Spleen (tissue), 11 donors: ENCODE measurements around the gene CABLES1. TPM values are rescaled to one million over a fixed set of nuclear protein-coding genes. Genes with fewer than 3 reads are reported as not detected.

Experiments
- DNase-seq: peaks from one replicate; pipeline ENCODE4 v3.0.0-alpha.2; 2020
- H3K27ac ChIP-seq, 8 donors: fragments of 200-600 bp; sonication (generic) in 7 of 8; 1 replicate in 4 of 8; 2 replicates in 4 of 8; pipeline versions ENCODE4 v1.5.0 to v1.8.0; 2016 to 2021; ENCODE audit warnings: inconsistent platforms in 4 of 8, mild to moderate bottlenecking in 4 of 8, moderate library complexity in 1 of 8
- H3K27me3 ChIP-seq, 7 donors: fragments of 200-600 bp; sonication (generic) in 6 of 7; replicated peaks in 1 of 7; 1 replicate in 4 of 7; 2 replicates in 3 of 7; pipeline versions ENCODE4 v1.5.0 to v1.8.0; 2016 to 2021; ENCODE audit warnings: inconsistent platforms in 3 of 7, mild to moderate bottlenecking in 1 of 7
- H3K36me3 ChIP-seq, 6 donors: fragments of 200-600 bp; sonication (generic) in 5 of 6; 1 replicate in 4 of 6; 2 replicates in 2 of 6; pipeline versions ENCODE4 v1.5.0 to v1.8.0; 2016 to 2021; ENCODE audit warnings: inconsistent platforms in 2 of 6
- H3K4me1 ChIP-seq, 6 donors: fragments of 200-600 bp; sonication (generic) in 5 of 6; 1 replicate in 3 of 6; 2 replicates in 3 of 6; pipeline versions ENCODE4 v1.5.0 to v1.8.0; 2016 to 2021; ENCODE audit warnings: inconsistent platforms in 3 of 6
- H3K4me3 ChIP-seq, 8 donors: fragments of 200-600 bp; sonication (generic) in 7 of 8; 1 replicate in 4 of 8; 2 replicates in 4 of 8; pipeline versions ENCODE4 v1.5.0 to v1.8.0; 2016 to 2021; ENCODE audit warnings: inconsistent platforms in 4 of 8, mild to moderate bottlenecking in 4 of 8, moderate library complexity in 2 of 8
- H3K9me3 ChIP-seq, 8 donors: fragments of 200-600 bp; sonication (generic) in 7 of 8; 1 replicate in 4 of 8; 2 replicates in 4 of 8; pipeline versions ENCODE4 v1.5.0 to v1.8.0; 2016 to 2021; ENCODE audit warnings: inconsistent platforms in 4 of 8
- POLR2A ChIP-seq, 3 donors: fragments of 450-650 bp; IDR thresholded peaks; one replicate each; pipeline ENCODE4 v1.5.1; 2017; ENCODE audit warnings: antibody characterized with exemption in 3 of 3, mild to moderate bottlenecking in 1 of 3
- POLR2AphosphoS5 ChIP-seq, 3 donors: sonication (generic); formaldehyde crosslinking; IDR thresholded peaks; one replicate each; pipeline ENCODE4 v1.5.1; 2017; ENCODE audit warnings: antibody characterized with exemption in 3 of 3
- WGBS, 5 donors: extraction: QIAGEN DNeasy Blood & Tissue Kit in 3 of 5; methylation state at CpG; one replicate each; pipeline versions ENCODE4 v1.1.5 to v1.1.7; 2013 to 2018; 5-methylcytosine and 5-hydroxymethylcytosine counted together
- intact Hi-C: fragments of 100-400 bp; cut with DNase I; formaldehyde crosslinking; loops from one replicate; pipeline ENCODE4 v1.15.0; 2023; ENCODE audit warnings: low total_unique reads
- polyA plus RNA-seq, 3 donors: library from polyadenylated mRNA; stranded (reverse); fragments of 200-250 nt; gene quantifications; one replicate each; pipeline ENCODE4 v1.2.1, GENCODE V29; 2013
- total RNA-seq, 7 donors: library from RNA; depleted of rRNA in 3 of 7; stranded (reverse); fragments of >200 nt in 3 of 7; fragmentation: NEBNext Ultra II Directional in 4 of 7; extraction: Animal tissue kit (Norgen Biotek cat#: 25700) in 4 of 7; gene quantifications; one replicate each; pipeline versions ENCODE4 v1.1.0 to v1.2.1, GENCODE V29; 2016 to 2021
- TF ChIP-seq, protein P1 (sequence below), 11 experiments: fragments of 200-600 bp in 7 of 11; fragments of 450-650 bp in 4 of 11; sonication (generic) in 4 of 11; IDR thresholded peaks in 8 of 11; conservative IDR thresholded peaks in 3 of 11; 1 replicate in 7 of 11; 2 replicates in 4 of 11; pipeline versions ENCODE4 v1.4.0 to v1.8.0; 2016 to 2021; ENCODE audit warnings: antibody characterized with exemption in 11 of 11, inconsistent platforms in 4 of 11, mild to moderate bottlenecking in 1 of 11
- donor health status: healthy with polysubstance abuse.
- donor health status: DM: no; HTN: no; CAD: no; lungs with moderate emphysema.
- donor health status: DM: no; HTN: no; CAD: no.
- donor health status: Bipolar disorder and iron deficiency.
- donor health status: healthy.
- donor health status: DM: no; HTN: no; CAD: no.
- donor health status: DM: yes; HTN: yes; CAD: no.

Gene CABLES1
- total and polyA plus RNA-seq, 10 donors = 1.7 to 18.7 (median 6.0) TPM

DNA sequence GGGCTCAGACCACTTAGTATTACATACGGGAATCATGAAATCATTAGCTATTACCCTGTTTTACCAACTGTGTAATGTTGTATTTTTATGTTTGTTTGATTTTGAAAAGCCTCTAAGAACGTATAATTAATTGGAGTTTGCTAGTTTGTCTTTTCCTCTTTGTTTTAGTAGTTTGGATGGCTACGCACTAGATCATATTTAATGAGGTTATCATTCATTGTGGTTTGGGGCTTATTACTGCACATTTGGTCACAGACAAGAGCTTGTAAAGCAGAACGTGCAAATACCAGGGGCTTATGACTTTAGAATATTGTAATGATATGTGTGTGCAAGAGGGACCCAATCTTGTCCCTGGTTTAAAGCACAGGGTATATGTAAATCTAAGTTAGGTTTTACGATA is 10.3 kb downstream of the CABLES1 start:
- no peak overlapping the region for H3K4me3 ChIP-seq
- no peak for TF ChIP-seq POLR2AphosphoS5 (IDR thresholded peaks at IDR 0.05)
- no peak for DNase-seq
- no peaks in the 10 kb centered on the region for H3K36me3 ChIP-seq
- intact Hi-C loops = no loop called here
- 74 to 90% (median 83%) methylated on average over 5 of the region's 5 CpGs for WGBS, 5 donors
- no peak overlapping the region for H3K27ac ChIP-seq
- no peaks in the 10 kb centered on the region for H3K9me3 ChIP-seq
- peaks cover 19 to 40% (median 30%) of the 10 kb centered on the region in 6 donors for H3K4me1 ChIP-seq
- no peaks in the 10 kb centered on the region for H3K27me3 ChIP-seq

- no peak for DNase-seq
- TF ChIP-seq POLR2AphosphoS5 (IDR thresholded peaks at IDR 0.05) = no peak
- TF ChIP-seq, protein P1, sequence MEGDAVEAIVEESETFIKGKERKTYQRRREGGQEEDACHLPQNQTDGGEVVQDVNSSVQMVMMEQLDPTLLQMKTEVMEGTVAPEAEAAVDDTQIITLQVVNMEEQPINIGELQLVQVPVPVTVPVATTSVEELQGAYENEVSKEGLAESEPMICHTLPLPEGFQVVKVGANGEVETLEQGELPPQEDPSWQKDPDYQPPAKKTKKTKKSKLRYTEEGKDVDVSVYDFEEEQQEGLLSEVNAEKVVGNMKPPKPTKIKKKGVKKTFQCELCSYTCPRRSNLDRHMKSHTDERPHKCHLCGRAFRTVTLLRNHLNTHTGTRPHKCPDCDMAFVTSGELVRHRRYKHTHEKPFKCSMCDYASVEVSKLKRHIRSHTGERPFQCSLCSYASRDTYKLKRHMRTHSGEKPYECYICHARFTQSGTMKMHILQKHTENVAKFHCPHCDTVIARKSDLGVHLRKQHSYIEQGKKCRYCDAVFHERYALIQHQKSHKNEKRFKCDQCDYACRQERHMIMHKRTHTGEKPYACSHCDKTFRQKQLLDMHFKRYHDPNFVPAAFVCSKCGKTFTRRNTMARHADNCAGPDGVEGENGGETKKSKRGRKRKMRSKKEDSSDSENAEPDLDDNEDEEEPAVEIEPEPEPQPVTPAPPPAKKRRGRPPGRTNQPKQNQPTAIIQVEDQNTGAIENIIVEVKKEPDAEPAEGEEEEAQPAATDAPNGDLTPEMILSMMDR (IDR thresholded peaks at IDR 0.05 in 8 of 11, conservative IDR thresholded peaks at IDR 0.05 in 3 of 11) = no peak
- no peak for TF ChIP-seq POLR2A (IDR thresholded peaks at IDR 0.05)
- intact Hi-C loops = no loop called here
- 92 to 97% (median 94%) methylated on average over 11 of the region's 11 CpGs for WGBS, 5 donors
- Histone ChIP-seq H3K36me3 (no peaks in the 10 kb centered on the region), H3K27me3 (no peaks in the 10 kb centered on the region), H3K27ac (no peak overlapping the region), H3K9me3 (no peaks in the 10 kb centered on the region), H3K4me1 (peaks cover 13 to 26% (median 22%) of the 10 kb centered on the region in 6 donors), H3K4me3 (no peak overlapping the region)
These were observed 11.7 kb downstream of the CABLES1 start for GRCh38 chr18:23146861-23147469.

DNA sequence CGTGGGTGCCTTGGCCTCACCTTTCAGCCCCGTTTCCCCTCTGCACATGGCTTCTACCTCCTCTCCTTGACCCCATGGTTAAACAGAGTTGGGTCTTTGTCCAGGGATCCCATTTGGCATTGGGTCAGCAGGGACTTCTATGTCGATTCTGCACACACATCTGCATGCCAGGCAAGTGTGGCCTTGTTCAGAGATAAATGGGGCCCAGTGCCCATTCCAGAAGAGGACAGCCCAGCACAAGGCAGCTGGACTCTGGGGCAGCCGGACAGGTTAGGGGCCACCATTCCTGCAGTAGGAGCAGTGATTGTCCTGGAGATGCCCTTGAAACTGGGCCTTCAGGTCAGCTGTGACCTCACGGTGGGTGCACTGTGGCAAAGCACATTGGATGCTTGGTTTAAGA is 13.1 kb downstream of the CABLES1 start:
- H3K36me3 ChIP-seq = no peaks in the 10 kb centered on the region
- no peaks in the 10 kb centered on the region for H3K27me3 ChIP-seq
- H3K9me3 ChIP-seq = no peaks in the 10 kb centered on the region
- intact Hi-C loops = no loop called here
- H3K4me1 ChIP-seq = peaks cover 6 to 12% (median 8%) of the 10 kb centered on the region in 6 donors
- TF ChIP-seq POLR2AphosphoS5 (IDR thresholded peaks at IDR 0.05) = no peak
- no peak for TF ChIP-seq POLR2A (IDR thresholded peaks at IDR 0.05)
- TF ChIP-seq, protein P1 (IDR thresholded peaks at IDR 0.05 in 8 of 11, conservative IDR thresholded peaks at IDR 0.05 in 3 of 11) = no peak
- DNase-seq = no peak
- no peak overlapping the region for H3K4me3 ChIP-seq
- WGBS, 5 donors = 82 to 94% (median 89%) methylated on average over 5 of the region's 5 CpGs
- H3K27ac ChIP-seq = no peak overlapping the region

DNA sequence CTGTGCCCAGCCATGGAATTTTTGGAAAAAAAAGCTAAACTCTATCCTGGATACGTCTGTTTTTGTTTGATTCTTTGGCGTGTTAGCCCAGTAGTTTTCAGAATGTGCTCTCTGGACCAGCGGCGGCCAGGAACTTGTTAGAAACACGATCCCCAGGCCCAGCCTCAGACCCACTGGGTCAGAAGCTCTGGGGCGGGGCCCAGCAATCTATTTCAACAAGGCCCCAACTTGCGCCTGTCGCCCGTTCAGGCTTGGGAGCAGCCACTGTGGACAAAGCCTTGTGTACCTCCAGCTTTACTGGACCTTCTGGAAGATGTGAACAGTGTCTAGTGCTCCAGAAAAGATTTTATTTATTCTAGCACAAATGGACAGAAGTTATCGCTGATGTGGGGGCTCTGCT is 14.3 kb downstream of the CABLES1 start:
- no peak for DNase-seq
- Histone ChIP-seq H3K4me3 (no peak overlapping the region), H3K36me3 (no peaks in the 10 kb centered on the region), H3K27ac (no peak overlapping the region), H3K4me1 (peaks cover 0 to under 1% (median 0%) of the 10 kb centered on the region in 6 donors), H3K9me3 (no peaks in the 10 kb centered on the region), H3K27me3 (no peaks in the 10 kb centered on the region)
- 90 to 95% (median 94%) methylated on average over 10 of the region's 10 CpGs for WGBS, 5 donors
- intact Hi-C loops = no loop called here
- TF ChIP-seq POLR2A (IDR thresholded peaks at IDR 0.05) = no peak
- TF ChIP-seq, protein P1 (IDR thresholded peaks at IDR 0.05 in 8 of 11, conservative IDR thresholded peaks at IDR 0.05 in 3 of 11) = no peak
- no peak for TF ChIP-seq POLR2AphosphoS5 (IDR thresholded peaks at IDR 0.05)
